HCEC 1CT (cell line): ENCODE measurements around the gene SSBP2.

Source experiments
- DNase-seq: peaks from one replicate; pipeline ENCODE4 v3.0.0-alpha.2; 2017

The SSBP2 gene

GRCh38 chr5:81363093-81363871 lies 387.6 kb downstream of the SSBP2 start:
- DNase-seq = no peak
